H1 (cell line): ENCODE results near the gene PODN. TPM values are rescaled to one million over a fixed set of nuclear protein-coding genes. Genes with fewer than 3 reads are reported as not detected.

Experiments used
- CHD7 ChIP-seq: fragments of 300-600 bp; sonication (generic); IDR thresholded peaks from 2 replicates; pipeline ENCODE4 v1.7.1; 2012; ENCODE audit warnings: low read length, moderate library complexity, mild to moderate bottlenecking, inconsistent platforms; ENCODE audit not compliant: insufficient replicate concordance
- PHF8 ChIP-seq: fragments of 200-600 bp; sonication (generic); conservative IDR thresholded peaks from 2 replicates; pipeline ENCODE4 v1.7.1; 2012; ENCODE audit warnings: low read depth, mild to moderate bottlenecking, inconsistent platforms, low read length, moderate library complexity
- polyA plus RNA-seq, 7 experiments: library from polyadenylated mRNA; depleted of rRNA in 3 of 7; stranded (reverse) in 5 of 7; unstranded in 2 of 7; fragments of >200 nt in 5 of 7; fragments of 200-250 nt in 2 of 7; gene quantifications; 1 replicate in 5 of 7; 2 replicates in 1 of 7; 4 replicates in 1 of 7; pipeline versions ENCODE4 v1.2.1 to v1.2.3, GENCODE V29; 2011 to 2013; ENCODE audit warnings: missing spikeins in 2 of 7, mixed read lengths in 2 of 7
- total RNA-seq: library from RNA; stranded (reverse); fragmentation: NEBNext Ultra II Directional; extraction: Animal tissue kit (Norgen Biotek cat#: 25700); gene quantifications from 2 replicates; pipeline ENCODE4 v1.2.1, GENCODE V29; 2021

PODN gene
- total and polyA plus RNA-seq, 2 of the 8 experiments (the other 6 are each of a cell fraction or from before 2014, with no cell fraction given) = 0.11 to 0.17 TPM

DNA sequence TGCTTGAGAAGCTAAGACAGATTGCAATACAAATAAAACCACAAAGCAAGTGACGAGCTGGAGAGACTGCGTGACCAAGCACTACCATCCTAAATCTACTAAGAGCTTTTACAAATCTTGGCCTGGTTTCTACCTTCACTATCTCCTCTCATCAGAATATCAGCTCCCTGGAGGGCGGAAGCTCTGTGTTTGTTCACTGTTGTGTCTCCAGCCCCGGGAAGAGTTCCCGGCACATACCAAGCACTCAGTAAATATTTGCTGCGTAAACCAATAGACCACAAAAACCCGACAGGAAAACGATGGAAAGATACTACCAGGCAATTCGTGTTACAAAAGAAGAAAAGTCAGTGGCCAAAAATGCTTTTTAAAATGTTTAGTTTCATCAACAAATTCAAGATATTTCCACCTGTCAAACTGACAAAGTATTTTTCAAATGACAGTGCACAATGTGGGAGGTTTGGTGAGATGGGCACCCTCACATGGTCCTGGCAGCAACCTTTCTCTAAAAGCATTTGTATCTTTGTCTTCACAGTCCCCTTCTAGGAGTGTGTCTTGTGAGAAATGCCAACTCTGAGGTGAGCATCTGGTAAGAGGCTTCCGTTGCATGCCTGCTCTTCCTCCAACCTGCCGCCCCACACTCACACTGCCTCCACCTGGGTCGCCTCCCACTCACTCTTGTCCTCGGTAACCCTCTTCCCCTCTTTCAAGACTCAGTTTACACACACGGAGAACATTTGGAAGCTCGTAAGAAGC, 45.7 kb downstream of the PODN start (continued):
- TF ChIP-seq CHD7 (no peak), PHF8 (no peak)
